ENCODE data around the gene DNAJC8. TPM values are rescaled to one million over a fixed set of nuclear protein-coding genes. Genes with fewer than 3 reads are reported as not detected.

DNAJC8 gene
- 100 to 1,000 TPM; 103 to 108 TPM for total RNA-seq

GRCh38 chr1:28232558-28233263 is at the start of gene DNAJC8:
Gene DNAJC8, minus strand, starts transcription at chr1:28233029. Its CDS starts 31 bp downstream, at chr1:28232998.
- POLR2A ChIA-PET: interaction anchor here (0.5 to 1.1 kb wide), 3 partner anchors 17 to 278 kb away, joined by 3 read pairs; no protein-coding TSS in a partner anchor

GRCh38 chr1:28281608-28282425 is 49.0 kb upstream of the DNAJC8 start:
- ChIA-PET CTCF (no interaction called here), POLR2A (no interaction called here)

More at GRCh38 chr1:28232558-28233263, at the start of gene DNAJC8:
- CTCF ChIA-PET: no interaction called here

DNA sequence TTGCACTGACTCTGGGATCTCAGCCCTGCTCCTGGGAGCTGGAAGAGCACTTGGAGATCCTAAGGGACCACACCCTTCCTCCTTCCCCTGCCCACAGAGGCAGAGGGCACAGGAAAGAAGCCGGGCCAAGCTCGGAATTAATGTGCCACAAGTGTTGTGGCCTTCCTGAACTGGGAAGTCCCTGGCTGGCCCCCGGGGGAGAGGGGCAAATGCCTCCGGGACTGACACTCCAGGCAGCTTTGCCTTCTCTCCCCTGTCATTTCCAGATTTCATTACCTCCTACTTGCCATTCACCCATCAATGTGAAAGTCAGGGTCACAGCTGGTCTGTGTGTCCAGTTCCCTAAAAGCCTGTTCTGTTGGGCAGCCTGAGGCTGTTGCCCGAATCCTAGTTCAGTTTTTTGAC is 48.1 kb upstream of the DNAJC8 start:
- ChIA-PET POLR2A (no interaction called here), CTCF (no interaction called here)

GRCh38 chr1:28280501-28280900 is 47.7 kb upstream of the DNAJC8 start:
- ChIA-PET POLR2A (no interaction called here), CTCF (interaction anchor here (1.3 kb wide), 1 partner anchor 11 kb away, joined by 5 read pairs; no protein-coding TSS in a partner anchor)

DNA sequence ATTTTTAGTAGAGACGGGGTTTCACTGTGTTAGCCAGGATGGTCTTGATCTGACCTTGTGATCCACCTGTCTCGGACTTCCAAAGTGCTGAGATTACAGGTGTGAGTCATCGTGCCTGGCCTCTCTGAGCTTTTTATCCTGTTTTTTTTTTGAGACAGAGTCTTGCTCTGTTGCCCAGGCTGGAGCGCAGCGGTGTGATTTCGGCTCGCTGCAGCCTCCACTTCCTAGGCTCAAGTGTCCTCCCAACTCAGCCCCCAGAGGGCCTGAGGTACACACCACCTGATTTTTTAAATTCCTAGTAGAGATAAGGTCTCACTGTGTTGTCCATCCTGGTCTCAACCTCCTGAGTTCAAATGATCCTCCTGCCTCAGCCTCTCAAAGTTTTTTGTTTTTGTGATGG is 46.9 kb upstream of the DNAJC8 start:
- CTCF ChIA-PET: interaction anchor here (1.1 to 1.3 kb wide), 3 partner anchors 11 to 191 kb away, joined by 3 to 5 read pairs (median 3); partner anchors contain the start of gene EYA3
- POLR2A ChIA-PET: no interaction called here

DNA sequence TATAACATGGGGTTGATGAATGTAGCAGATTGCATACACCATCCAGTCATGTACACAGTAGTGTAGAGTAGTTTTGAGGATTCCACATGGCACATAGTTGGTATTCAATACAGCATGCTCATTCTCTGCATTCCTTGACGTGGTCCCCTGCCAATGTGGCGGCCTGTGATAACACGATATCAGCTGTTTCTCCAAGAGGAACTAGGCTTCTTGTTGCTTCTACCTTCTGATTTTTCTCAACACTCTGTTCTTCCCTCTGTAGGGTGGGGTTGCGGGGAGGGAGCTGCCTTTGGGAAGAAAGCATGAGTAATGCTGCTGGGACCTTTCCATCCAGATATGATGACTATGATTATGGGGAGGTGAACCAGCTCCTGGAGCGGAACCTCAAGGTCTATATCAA is 45.9 kb upstream of the DNAJC8 start:
- ChIA-PET POLR2A (no interaction called here), CTCF (interaction anchor here (1.1 to 1.2 kb wide), 2 partner anchors 17 to 190 kb away, joined by 3 read pairs; partner anchors contain the start of gene EYA3)

DNA sequence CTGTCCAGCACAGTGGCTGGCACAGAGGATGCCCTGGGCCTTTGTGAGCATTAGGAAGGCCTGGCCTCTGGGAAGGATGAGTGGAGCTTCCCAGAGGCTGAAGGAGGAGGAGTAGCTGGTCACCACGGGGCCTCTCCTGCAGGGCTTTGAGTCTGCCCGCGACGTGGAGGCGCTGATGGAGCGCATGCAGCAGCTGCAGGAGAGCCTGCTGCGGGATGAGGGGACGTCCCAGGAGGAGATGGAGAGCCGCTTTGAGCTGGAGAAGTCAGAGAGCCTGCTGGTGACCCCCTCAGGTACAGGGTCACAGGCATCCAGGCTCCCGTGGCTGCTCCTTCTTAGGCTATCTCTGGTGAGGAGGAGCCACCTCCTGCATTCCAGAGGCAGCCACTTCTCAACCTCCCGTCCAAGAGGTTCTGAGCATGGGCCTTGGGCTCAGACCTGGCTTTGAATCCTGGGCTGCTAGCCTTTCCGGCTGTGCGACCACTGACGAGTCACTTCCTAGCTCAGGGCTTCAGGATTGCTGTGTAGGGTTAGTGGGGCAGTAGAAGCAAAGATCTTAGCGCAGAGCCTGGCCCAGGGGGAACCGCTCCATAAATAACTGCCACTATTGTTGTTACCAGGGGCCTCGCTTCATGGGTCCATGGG is 40.5 kb upstream of the DNAJC8 start:
- POLR2A ChIA-PET: interaction anchor here (1.6 kb wide), 1 partner anchor 13 kb away, joined by 4 read pairs; no protein-coding TSS in a partner anchor
- CTCF ChIA-PET: no interaction called here

GRCh38 chr1:28272215-28272852 is 39.5 kb upstream of the DNAJC8 start:
- POLR2A ChIA-PET: interaction anchor here (1.6 kb wide), 1 partner anchor 12 kb away, joined by 4 read pairs; no protein-coding TSS in a partner anchor
- CTCF ChIA-PET: no interaction called here

GRCh38 chr1:28269529-28269928 is 36.7 kb upstream of the DNAJC8 start:
- POLR2A ChIA-PET: no interaction called here
- CTCF ChIA-PET: interaction anchor here (0.7 to 1.1 kb wide), 4 partner anchors 9 to 184 kb away, joined by 3 to 5 read pairs (median 4); no protein-coding TSS in a partner anchor

GRCh38 chr1:28267633-28268032 is 34.8 kb upstream of the DNAJC8 start:
- ChIA-PET CTCF (no interaction called here), POLR2A (no interaction called here)

- ChIA-PET POLR2A (no interaction called here), CTCF (no interaction called here)
Measured at GRCh38 chr1:28266920-28267322, 34.1 kb upstream of the DNAJC8 start.

- ChIA-PET POLR2A (no interaction called here), CTCF (interaction anchor here (0.6 to 4.2 kb wide), 2 partner anchors 17 to 346 kb away, joined by 3 to 12 read pairs; no protein-coding TSS in a partner anchor)
Measured at GRCh38 chr1:28265577-28265976, 32.7 kb upstream of the DNAJC8 start.

- CTCF ChIA-PET: interaction anchor here (4.2 kb wide), 1 partner anchor 16 kb away, joined by 12 read pairs; no protein-coding TSS in a partner anchor
- POLR2A ChIA-PET: no interaction called here
Measured at GRCh38 chr1:28264897-28265296, 32.1 kb upstream of the DNAJC8 start.

DNA sequence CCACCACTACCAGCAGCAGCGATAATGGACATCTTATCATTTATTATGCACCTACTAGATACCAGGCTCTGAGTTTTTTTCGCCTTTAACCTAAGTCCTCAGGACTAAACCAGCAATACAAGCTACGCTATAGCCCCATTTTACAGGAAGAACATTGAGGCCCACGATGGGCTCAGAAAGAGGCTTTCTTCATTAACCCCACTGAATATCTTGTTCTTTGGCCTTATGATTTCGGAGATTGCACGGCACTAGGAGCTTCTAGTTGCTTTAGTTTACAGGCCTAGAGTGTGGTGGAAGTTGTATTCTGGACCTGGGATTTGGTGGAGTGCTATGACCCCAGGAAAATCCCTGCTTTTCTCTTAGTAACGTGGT is 28.0 kb upstream of the DNAJC8 start:
- CTCF ChIA-PET: interaction anchor here (0.9 to 4.6 kb wide), 2 partner anchors 8 to 12 kb away, joined by 3 to 33 read pairs; no protein-coding TSS in a partner anchor
- POLR2A ChIA-PET: interaction anchor here (0.7 to 4.5 kb wide), 5 partner anchors 11 to 67 kb away, joined by 3 to 51 read pairs (median 11); partner anchors contain the start of gene MED18

DNA sequence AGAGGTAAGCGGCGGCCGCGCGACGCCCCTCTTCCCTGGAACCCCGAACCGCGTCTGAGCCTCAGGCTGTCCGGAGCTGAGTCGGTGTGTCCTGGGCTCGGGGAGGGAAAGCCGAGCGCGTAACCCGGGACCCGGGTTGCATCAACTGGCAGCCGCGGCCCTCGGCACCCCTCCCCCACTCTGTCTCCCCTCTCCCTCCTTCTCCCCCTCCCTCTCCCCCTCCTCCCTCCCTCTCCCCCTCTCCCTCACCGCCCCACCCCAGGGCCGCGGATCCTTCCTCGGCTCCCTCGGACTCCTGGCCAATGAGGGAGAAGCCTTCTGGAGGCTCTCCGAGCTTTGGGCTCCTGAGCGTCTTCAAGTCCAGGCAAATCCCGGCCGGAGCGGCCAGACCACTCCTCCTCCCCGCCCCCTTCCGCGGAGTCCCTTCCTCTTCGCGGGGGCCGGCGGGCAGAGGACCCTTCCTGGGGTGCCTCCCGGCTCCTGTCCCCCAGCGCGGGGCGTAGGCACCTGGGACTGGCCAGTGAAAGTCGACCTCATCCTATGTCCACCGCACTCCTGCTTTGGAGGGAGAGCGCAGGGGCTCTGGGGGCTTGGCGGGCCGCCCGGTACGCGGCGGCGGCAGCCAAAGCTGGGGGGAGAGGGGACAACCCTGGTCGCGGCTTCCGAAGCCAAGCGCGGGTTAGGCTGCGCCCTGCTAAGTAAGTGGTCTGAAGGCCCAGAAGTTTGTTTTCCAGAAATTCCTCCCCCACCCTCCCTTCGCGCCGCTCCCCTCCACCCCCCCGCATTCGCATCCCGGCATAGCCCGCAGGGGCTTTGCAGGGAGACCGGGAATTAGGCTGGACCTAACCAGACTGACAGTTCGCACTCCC is 27.3 kb upstream of the DNAJC8 start:
- ChIA-PET POLR2A (interaction anchor here (0.5 to 4.5 kb wide), 10 partner anchors 11 to 1826 kb away, joined by 3 to 51 read pairs (median 4); partner anchors contain the start of genes ATP5IF1, MED18 and TRNAU1AP), CTCF (interaction anchor here (0.9 to 4.6 kb wide), 2 partner anchors 9 to 12 kb away, joined by 3 to 33 read pairs; no protein-coding TSS in a partner anchor)

GRCh38 chr1:28259252-28259933 is 26.6 kb upstream of the DNAJC8 start, which contains the start of gene SESN2:
Gene SESN2, plus strand, starts transcription at chr1:28259518. Its CDS starts 330 bp downstream, at chr1:28259848.
- POLR2A ChIA-PET: interaction anchor here (0.6 to 4.5 kb wide), 8 partner anchors 10 to 1825 kb away, joined by 3 to 51 read pairs (median 4); partner anchors contain the start of genes ATP5IF1, MED18 and TRNAU1AP
- CTCF ChIA-PET: interaction anchor here (4.6 kb wide), 1 partner anchor 11 kb away, joined by 33 read pairs; no protein-coding TSS in a partner anchor
